Non-pigmented ciliary epithelial cell (primary cell): ENCODE results near the gene BLTP2.
A peak's percentile ranks its signal among the peaks of the same experiment; 100 is the strongest.
"Not testable (repeated sequence)": the region's sequence is repeated elsewhere in the genome, so short reads cannot be mapped to it uniquely, and the experiment has no call there.

ENCODE experiments used
- DNase-seq: peaks from one replicate; pipeline ENCODE4 v3.0.0-alpha.2; 2010; ENCODE audit warnings: low read depth

BLTP2 gene

DNA sequence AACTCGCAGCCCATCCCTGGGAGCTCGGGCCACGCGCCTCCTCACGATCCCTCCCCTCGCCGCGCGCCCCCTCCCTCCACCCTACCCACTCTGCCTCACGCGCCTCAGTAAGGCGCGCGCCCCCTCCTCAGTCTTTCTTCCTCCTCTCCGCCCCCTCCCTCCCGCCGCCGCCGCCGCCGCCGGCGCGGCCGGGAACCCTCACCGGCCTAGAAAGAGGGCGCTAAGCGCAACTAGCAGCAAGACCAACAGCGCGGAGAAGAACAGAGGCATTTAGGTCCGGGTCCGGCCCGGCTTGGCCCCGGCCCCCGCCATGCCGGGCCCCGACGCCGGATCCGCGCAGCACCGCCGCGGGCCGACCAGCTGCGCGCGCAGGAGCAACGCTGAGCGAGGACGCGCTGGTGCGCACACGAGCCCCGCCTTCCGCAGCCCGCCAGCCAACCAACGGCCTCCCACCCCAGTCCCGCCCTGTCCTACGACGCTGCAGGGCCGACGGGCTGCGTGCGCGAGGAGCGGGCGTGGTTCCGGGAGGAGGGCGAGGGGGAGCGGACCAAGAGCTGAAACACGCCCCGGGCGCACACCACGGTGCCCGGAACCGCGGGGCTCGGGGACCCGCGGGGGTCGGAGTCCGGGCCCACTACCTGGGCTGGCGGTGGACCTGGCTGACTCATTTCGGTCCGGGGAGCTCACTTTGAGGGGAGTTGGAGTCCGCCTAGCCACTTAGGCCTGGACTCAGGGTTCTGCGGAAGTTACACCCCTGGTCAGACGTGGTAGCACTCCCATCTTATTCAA, at the start of gene BLTP2:
Gene BLTP2, minus strand, starts transcription at position 372 of the 789 bp plus-strand sequence. Its CDS starts 102 bp downstream, at position 270.
- DNase-seq, result peak; percentile 64

DNA sequence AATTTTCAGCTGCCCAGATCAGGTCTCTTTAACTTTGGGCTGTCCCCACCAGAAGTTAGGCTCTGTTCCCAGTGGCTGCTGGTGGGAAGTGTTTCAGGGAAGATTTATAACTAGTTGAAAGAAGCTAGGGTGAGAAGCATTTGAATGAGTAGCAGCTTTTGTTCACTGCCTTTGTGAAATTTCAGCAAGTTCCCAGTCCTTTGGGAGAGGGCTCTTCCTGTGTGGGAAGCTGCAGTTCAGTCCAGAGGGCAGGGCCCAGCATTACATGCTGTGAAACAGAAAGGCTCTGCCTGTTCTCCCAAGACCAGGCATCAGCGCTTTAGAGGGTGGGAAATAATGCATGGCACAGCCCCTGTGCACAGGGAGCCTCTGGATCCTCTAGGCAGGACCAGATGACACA, 48.9 kb upstream of the BLTP2 start:
- no peak for DNase-seq

DNA sequence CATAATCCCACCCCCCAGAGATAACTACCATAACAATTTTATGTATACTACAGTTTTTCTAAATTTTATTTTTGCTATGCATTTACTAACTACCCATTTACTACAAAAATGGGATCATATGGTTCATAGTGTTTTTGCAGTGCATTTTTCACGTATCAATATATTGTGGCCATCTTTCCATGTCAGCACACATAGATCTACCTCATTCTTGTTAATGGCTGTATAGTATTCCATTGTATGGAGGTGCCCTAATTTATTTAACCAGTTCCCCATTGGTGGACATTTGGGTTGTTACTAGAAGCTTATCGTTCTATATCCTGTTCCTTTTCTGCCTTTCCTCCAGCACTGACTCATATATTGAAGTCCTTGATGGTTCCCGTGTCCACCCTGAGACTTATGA, 44.1 kb upstream of the BLTP2 start:
- DNase-seq, result no peak

DNA sequence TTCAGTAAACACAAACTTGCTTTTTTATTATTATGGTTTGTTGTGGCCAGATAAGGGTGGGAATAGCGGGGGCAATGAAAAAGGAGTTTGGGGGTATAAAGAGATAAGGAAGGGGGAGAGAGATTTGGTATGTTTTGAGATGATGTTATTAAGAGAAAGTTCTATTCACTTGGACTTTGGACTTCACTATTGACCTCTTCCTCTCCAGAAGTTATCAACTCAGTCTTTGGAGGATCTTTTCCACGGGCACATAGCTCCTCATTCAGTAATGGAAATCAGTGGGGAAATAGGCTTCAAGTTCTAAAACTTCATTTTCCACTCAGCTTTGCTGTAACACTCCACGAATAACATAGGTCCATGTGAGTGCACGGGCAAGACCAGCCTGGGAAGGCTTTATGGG, 43.5 kb upstream of the BLTP2 start:
- DNase-seq, result no peak

DNA sequence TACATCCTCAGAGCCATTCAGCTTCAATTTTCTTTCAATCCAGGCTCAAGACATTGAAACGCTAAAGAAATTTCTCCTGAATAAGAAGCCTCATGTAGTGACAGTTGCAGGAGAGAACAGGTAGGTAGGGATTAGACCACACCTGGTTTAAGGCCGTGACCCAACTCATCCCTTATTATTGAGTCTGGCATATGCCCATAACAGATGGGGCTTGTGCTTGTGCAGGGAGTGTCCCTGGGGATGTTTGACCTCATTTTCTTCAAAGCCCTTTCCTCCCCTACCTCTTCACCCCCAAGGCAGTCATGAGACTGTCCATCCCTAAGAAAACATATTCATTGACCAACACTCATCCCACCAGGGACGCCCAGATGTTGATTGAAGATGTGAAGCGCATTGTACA, 41.3 kb upstream of the BLTP2 start:
- no peak for DNase-seq

DNA sequence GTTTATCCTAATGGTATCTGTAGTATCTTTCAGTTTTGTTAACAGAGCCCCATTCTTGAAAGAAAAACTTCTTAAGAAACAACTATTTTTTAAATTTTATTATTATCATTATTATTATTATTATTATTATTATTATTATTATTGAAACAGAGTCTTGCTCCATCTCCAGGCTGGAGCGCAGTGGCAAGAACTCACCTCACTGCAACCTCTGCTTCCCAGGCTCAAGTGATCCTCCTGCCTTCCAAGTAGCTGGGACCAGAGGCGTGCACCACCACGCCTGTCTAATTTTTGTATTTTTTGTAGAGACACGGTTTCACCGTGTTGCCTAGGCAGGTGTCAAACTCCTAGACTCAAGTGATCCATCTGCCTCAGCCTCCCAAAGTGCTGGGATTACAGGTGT, 40.4 kb upstream of the BLTP2 start:
- DNase-seq, result no peak

DNA sequence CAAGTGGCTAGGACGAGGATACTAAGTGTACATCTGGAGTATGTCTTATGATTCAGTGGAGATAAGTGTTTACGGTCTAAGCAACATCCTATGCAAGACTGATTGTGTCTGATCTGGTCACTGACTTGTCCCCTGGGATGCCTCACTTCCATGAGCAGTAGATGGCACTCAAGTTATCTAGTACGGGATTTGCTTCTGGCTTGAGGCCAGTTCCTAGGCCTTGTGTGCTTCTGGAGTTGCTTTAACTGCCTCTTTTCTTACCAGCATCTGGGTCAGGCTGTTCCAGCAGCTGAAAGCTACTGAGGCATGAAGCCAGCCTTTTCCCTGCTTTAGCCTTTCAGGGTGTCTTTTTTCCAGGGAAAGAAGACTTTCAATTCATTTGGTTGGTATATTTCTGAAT, 40.0 kb upstream of the BLTP2 start:
- DNase-seq, result no peak

DNA sequence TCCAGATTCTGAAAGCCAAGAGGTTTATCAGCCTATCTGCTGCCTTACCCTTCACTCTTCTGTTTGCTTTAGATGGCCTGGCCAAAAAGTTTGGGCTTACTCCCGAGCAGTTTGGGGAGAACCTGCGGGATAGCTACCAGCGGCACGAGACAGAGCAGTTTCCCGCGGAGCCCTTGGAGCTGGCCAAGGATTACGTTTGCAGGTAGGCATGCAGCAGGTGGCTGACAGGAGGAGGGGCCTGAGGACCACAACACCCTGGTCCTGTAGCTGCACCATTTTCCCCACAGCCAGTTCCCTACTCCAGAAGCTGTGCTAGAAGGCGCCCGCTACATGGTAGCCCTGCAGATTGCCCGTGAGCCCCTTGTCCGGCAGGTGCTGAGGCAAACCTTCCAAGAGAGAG, 37.7 kb upstream of the BLTP2 start:
- DNase-seq, result no peak

DNA sequence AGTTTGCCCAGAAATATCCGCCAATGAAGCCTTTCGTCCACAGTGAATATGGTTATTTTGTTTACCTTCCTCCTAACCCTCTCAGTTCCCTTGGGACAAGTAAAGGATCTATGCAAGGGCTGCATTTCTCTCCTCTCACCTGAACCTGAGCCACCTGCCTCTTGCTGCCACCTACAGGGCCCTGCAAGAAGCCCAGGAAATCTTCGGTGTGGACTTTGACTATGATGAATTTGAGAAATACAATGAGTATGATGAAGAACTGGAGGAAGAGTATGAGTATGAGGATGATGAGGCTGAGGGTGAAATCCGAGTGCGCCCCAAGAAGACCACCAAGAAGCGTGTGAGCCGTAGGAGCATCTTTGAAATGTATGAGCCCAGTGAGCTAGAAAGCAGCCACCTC, 31.0 kb upstream of the BLTP2 start:
- DNase-seq, result no peak

DNA sequence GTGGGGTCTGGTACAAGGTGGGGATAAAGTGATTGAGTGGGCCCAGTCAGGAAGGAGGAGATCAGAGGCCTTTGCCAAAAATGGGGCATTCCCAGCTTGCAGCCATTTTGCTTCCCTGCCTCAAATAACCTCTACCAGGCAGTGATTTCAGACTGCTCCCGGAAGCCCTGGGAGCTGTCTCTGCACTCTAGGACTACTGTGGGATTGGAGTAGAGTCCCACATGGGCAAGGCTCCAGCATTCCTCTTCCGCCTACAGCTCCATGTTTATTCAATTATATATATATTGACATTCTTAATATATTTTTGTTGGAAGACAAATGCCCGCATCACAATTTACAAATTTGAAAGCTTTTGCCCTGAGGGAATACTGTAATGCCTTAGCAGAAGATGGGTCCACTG, 30.5 kb upstream of the BLTP2 start:
- DNase-seq, result peak; percentile 6

DNA sequence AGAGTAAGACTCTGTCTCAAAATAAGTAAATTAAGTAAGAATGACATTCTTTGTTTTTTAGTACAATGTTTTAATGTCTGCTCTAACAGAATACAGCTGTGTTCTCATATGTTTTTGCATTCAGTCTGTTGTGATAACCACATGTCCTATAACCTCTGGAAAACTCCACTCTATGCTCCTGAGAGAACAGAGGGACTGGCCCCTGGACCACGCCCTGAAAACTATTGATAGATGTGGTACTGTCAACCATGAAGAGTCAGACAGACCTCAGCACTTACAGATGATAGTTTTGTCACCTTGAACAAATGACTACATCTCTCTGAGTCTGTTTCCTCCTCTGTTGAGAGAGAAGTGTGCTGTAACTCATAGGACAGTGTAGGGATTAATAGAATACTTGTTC, 25.0 kb upstream of the BLTP2 start:
- DNase-seq, result no peak

DNA sequence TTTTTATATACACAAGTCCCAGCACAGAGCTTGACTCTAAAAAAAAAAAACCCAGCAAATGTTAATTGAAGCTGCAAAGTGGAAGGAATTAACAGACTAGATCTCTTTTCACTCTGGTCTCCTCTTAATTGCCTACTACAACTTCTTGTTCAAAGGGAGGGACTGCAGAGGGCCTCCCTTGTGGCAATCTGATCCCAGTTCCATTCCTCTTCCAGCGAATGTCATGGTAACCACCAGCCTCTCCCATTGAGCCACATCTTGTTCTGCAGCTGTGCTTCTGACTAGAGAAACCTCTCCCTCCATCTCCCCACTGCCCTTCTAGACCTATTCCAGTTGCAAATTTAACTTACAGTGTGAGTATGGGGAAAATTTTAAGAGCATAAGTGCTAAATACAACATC, 22.9 kb upstream of the BLTP2 start:
- no peak for DNase-seq

DNA sequence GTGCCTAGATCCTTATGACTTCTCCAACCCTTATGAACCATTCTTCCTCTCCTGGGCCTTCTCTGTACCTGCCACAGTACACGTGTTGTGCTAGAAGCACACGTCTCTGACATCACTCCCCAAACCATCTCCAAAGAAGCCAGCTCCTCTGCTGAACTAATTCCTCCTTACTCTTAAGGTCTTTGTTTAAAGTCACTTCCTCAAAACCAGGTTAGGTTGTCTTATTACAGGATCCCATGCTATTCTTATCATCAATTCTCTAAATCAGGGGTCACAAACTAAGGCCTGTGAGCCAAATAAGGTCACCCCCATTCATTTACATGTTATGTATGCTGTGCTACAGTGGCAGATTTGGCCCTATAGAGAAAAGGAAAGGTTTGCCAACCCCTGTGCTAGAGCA, 21.0 kb upstream of the BLTP2 start:
- DNase-seq, result no peak

DNA sequence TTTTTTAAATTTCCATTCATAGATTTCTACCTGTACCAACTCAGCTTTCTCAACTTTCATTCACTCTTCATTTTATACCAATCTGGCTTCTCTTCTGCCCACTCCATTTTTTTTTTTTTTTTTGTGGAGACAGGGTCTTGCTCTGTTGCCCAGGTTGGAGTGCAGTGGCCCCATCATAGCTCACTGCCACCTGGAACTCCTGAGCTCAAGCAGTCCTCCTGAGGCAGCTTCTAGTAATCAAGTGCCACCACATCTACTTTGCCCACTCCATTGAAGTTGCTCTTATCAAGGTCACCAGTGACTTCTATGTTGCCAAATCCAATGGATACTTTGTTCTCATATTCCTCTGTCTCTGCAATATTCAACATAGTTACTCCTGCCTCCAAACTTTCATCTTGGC, 18.8 kb upstream of the BLTP2 start:
- no peak for DNase-seq

DNA sequence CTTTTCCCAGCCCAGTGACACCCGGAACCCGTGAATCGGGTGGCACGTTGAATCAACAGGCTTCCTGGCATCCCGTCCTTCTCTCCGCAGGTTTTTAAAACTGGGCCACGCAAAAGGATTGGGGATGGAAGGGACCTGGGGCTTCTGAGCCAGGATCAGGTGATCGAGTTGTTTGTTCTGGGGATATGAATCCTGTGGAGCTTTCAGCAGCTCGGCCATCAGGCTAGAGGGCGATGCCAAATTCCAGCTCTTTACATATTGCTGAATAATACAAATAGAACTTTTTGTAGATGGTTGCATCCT, 17.5 kb upstream of the BLTP2 start:
- DNase-seq, result no peak

DNA sequence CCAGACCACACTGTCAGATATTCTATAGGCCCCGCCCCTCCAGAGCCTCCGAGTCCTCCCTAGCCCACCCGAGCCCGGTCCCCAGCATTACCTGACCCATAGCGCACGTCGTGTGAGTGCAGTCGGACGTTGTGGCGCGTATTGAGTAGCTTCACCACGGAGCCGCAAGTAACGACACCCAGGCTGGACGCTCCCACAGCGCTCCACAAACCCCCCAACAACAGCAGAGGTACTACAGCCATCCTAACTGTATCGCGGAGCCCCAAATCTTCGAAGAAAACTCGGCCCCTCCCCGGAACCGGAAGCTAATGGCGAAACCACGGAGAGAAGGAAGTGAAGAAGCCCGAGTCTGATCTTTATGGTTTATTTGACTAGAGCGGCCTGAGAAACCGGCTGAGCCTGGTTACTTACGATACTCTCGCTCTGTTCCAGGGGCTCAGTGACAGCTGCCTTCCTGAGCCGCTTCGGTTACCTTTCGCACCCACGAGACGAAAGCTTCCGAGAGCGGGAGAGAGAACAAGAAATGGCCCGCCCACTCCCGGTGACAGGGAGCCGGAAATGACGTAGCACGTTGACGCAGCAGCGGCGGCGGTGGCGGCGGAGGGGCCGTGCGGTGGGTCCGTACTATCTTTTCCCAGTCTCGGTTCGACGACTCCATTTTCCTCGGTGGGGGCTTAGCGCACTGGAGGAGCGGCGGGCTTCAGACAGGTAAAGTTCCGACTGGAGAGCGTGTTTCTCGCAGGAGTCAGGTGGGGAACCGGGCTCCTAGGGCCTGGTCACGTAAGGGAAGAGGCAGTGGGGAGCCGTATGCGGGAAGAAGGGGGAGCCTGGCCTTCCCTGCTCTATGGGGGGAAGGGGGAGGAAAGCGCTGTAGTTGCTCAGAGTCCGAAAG, 16.9 kb upstream of the BLTP2 start, which contains the start of the genes SDF2 and SUPT6H:
Gene SDF2, minus strand, starts transcription at position 272 of the 892 bp plus-strand sequence. Its CDS starts 30 bp downstream, at position 242.
Gene SUPT6H, plus strand, starts transcription at position 571 of the 892 bp plus-strand sequence. CDS start 11,197 bp downstream, outside the sequence.
- DNase-seq, result no peak

DNA sequence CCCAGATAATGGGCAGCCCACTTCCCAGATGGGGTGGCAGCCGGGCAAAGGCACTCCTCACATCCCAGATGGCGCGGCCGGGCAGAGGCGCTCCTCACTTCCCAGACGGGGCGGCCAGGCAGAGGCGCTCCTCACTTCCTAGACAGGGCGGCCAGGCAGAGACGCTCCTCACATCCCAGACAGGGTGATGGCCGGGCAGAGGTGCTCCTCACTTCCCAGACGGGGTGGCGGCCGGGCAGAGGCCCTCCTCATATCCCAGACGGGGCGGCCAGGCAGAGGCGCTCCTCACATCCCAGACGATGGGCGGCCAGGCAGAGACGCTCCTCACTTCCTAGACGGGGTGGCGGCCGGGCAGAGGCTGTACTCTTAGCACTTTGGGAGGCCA, 14.5 kb upstream of the BLTP2 start:
- DNase-seq, result not testable (repeated sequence)

DNA sequence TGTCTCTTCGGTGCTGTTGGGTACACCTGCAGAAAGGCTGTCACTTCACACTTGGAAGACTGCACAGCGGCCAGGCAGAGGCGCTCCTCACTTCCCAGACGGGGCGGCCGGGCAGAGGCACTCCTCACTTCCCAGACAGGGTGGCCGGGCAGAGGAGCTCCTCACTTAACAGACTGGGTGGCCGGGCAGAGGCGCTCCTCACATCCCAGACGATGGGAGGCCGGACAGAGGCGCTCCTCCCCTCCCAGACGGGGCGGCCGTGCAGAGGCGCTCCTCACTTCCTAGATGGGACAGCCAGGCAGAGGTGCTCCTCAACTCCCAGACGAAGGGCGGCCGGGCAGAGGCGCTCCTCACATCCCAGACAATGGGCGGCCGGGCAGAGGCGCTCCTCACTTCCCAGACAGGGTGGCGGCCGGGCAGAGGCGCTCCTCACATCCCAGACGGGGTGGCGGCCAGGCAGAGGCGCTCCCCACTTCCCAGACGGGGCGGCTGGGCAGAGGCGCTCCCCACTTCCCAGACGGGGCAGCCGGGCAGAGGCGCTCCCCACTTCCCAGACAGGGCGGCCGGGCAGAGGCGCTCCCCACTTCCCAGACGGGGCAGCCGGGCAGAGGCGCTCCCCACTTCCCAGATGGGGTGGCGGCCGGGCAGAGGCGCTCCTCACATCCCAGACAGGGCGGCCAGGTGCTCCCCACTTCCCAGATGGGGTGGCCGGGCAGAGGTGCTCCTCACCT, 14.0 kb upstream of the BLTP2 start:
- not testable (repeated sequence) for DNase-seq

DNA sequence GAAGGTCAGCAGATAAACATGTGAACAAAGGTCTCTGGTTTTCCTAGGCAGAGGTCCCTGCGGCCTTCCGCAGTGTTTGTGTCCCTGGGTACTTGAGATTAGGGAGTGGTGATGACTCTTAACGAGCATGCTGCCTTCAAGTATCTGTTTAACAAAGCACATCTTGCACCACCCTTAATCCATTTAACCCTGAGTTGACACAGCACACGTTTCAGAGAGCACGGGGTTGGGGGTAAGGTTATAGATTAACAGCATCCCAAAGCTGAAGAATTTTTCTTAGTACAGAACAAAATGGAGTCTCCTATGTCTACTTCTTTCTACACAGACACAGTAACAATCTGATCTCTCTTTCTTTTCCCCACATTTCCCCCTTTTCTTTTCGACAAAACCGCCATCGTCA, 13.4 kb upstream of the BLTP2 start:
- DNase-seq, result not testable (repeated sequence)

DNA sequence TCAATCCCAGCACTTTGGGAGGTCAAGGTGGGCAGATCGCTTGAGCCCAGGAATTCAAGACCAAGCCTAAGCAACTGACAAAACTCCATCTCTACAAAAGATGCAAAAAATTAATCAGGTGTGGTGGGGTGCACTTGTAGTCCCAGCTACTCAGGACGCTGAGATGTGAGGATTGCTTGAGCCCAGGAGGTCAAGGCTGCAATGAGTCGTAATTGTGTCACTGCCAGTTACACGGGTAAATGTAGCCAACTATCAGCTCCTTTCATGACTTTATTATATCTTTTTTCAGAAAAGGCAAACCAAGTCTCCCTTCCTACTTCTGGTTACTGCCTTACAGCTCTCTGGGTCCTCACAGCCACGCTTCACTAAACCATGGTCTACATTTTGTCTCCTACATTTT, 12.8 kb upstream of the BLTP2 start:
- no peak for DNase-seq

DNA sequence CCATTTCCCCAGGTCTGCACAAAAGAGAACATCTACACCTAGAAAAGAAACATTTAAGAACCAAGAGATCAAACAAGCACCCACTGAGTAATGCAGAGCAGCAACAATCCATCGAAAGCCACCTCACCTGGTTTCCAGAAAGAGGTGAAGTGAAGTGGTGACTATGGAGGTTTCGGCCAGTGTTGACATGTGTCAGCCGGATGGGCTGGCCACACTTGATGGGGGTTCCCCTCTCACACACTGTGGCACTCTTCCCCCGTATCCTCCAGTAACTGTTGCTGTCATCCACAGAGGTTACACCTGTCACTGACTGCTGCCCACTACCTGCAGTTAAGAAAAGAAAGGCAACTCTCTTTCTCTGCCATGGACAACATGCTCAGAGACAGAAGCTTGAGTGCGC, 10.2 kb upstream of the BLTP2 start:
- no peak for DNase-seq

DNA sequence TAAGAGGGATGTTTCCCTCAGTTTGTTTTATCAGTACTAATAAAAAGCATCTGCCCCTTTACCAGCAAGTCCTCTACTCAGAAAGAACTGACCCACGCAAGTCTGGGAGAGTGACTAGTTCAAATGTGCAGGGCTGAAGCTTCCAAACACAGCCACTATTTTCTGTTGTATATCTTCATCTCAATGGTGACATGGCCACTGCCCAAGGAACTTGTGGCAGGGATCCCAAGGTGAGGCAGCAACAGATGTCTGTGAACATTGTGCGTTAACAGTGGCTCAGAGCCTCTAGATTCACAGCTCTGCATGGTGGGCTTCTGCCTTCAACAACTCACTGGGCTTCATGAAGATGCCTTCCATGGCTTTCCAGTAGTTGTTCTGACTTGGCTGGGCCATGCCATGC, 3.7 kb upstream of the BLTP2 start:
- DNase-seq, result no peak
